H9 (cell line): ENCODE measurements around the gene ZNF664. TPM values are rescaled to one million over a fixed set of nuclear protein-coding genes. Genes with fewer than 3 reads are reported as not detected.

Experiments
- DNase-seq: peaks from one replicate; pipeline ENCODE4 v3.0.0-alpha.2; 2017
- H2AFZ ChIP-seq: one replicate; pipeline ENCODE4 v1.6.1; 2013; ENCODE audit warnings: mild to moderate bottlenecking, low read length, control low read depth, moderate library complexity
- H2AK5ac ChIP-seq: 2 replicates; pipeline ENCODE4 v1.6.1; 2013; ENCODE audit warnings: low read length, control low read depth, mixed read lengths; ENCODE audit not compliant: insufficient read length
- H2BK120ac ChIP-seq: one replicate; pipeline ENCODE4 v1.6.1; 2013; ENCODE audit warnings: low read depth, mild to moderate bottlenecking, low read length, control low read depth, inconsistent platforms; ENCODE audit not compliant: poor library complexity, severe bottlenecking
- H2BK12ac ChIP-seq: 2 replicates; pipeline ENCODE4 v1.6.1; 2013; ENCODE audit warnings: low read length, control low read depth, mixed read lengths, low read depth; ENCODE audit not compliant: insufficient read length
- H2BK15ac ChIP-seq: 2 replicates; pipeline ENCODE4 v1.6.1; 2013; ENCODE audit warnings: low read depth, low read length, control low read depth
- H2BK20ac ChIP-seq: one replicate; pipeline ENCODE4 v1.6.1; 2013; ENCODE audit warnings: low read depth, mild to moderate bottlenecking, low read length, control low read depth, inconsistent platforms; ENCODE audit not compliant: poor library complexity, severe bottlenecking
- H2BK5ac ChIP-seq: 2 replicates; pipeline ENCODE4 v1.6.1; 2013; ENCODE audit warnings: low read length, control low read depth, mixed read lengths; ENCODE audit not compliant: insufficient read length
- H3K14ac ChIP-seq: 2 replicates; pipeline ENCODE4 v1.6.1; 2013; ENCODE audit warnings: low read length, control low read depth; ENCODE audit not compliant: insufficient read depth
- H3K18ac ChIP-seq: 2 replicates; pipeline ENCODE4 v1.6.1; 2013; ENCODE audit warnings: low read depth, mild to moderate bottlenecking, mixed read lengths, low read length, control low read depth; ENCODE audit not compliant: insufficient read length
- H3K23ac ChIP-seq: 2 replicates; pipeline ENCODE4 v1.6.1; 2013; ENCODE audit warnings: low read length, control low read depth, mixed read lengths, low read depth; ENCODE audit not compliant: insufficient read length
- H3K23me2 ChIP-seq: 2 replicates; pipeline ENCODE4 v1.6.1; 2013; ENCODE audit warnings: low read depth, mild to moderate bottlenecking, mixed read lengths, low read length, control low read depth; ENCODE audit not compliant: insufficient read length, poor library complexity, severe bottlenecking
- H3K27ac ChIP-seq: 2 replicates; pipeline ENCODE4 v1.5.1; 2013; ENCODE audit warnings: low read length, control low read depth, mixed read lengths, low read depth; ENCODE audit not compliant: insufficient read length
- H3K27me3 ChIP-seq: 2 replicates; pipeline ENCODE4 v1.6.1; 2013; ENCODE audit warnings: low read length, control low read depth, inconsistent platforms; ENCODE audit not compliant: insufficient read depth
- H3K4ac ChIP-seq: 2 replicates; pipeline ENCODE4 v1.6.1; 2013; ENCODE audit warnings: low read depth, mild to moderate bottlenecking, control low read depth, inconsistent platforms, low read length, moderate library complexity
- H3K4me1 ChIP-seq: 2 replicates; pipeline ENCODE4 v1.6.1; 2013; ENCODE audit warnings: low read length, control low read depth, inconsistent platforms; ENCODE audit not compliant: insufficient read depth
- H3K4me2 ChIP-seq: 2 replicates; pipeline ENCODE4 v1.6.1; 2013; ENCODE audit warnings: low read length, control low read depth, mixed read lengths; ENCODE audit not compliant: insufficient read length, insufficient read depth
- H3K56ac ChIP-seq: 2 replicates; pipeline ENCODE4 v1.6.1; 2013; ENCODE audit warnings: low read depth, mild to moderate bottlenecking, mixed read lengths, low read length, control low read depth; ENCODE audit not compliant: insufficient read length
- H3K79me1 ChIP-seq: 2 replicates; pipeline ENCODE4 v1.6.1; 2013; ENCODE audit warnings: low read depth, mild to moderate bottlenecking, moderate library complexity, low read length, control low read depth, inconsistent platforms; ENCODE audit not compliant: insufficient read depth, poor library complexity, severe bottlenecking
- H3K79me2 ChIP-seq: 2 replicates; pipeline ENCODE4 v1.6.1; 2013; ENCODE audit warnings: low read length, control low read depth, inconsistent platforms; ENCODE audit not compliant: insufficient read depth
- H3K9ac ChIP-seq: 2 replicates; pipeline ENCODE4 v1.6.1; 2013; ENCODE audit warnings: low read length, control low read depth, mixed read lengths; ENCODE audit not compliant: insufficient read length; ENCODE audit errors: extremely low read depth
- H3K9me3 ChIP-seq: one replicate; pipeline ENCODE4 v1.6.1; 2013; ENCODE audit warnings: low read depth, low read length, inconsistent platforms; ENCODE audit not compliant: control insufficient read depth
- H3T11ph ChIP-seq: one replicate; pipeline ENCODE4 v1.6.1; 2013; ENCODE audit warnings: mild to moderate bottlenecking, low read length, control low read depth, inconsistent platforms
- H4K20me1 ChIP-seq: one replicate; pipeline ENCODE4 v1.6.1; 2013; ENCODE audit not compliant: control insufficient read depth, insufficient read length, insufficient read depth
- H4K5ac ChIP-seq: 2 replicates; pipeline ENCODE4 v1.6.1; 2013; ENCODE audit warnings: low read depth, mild to moderate bottlenecking, mixed read lengths, low read length, control low read depth; ENCODE audit not compliant: insufficient read length
- H4K8ac ChIP-seq: replicated peaks from 2 replicates; pipeline ENCODE4 v1.6.1; 2013; ENCODE audit warnings: low read length, control low read depth, mixed read lengths, low read depth; ENCODE audit not compliant: insufficient read length
- H4K91ac ChIP-seq: 2 replicates; pipeline ENCODE4 v1.6.1; 2013; ENCODE audit warnings: low read depth, mild to moderate bottlenecking, moderate library complexity, mixed read lengths, low read length, control low read depth; ENCODE audit not compliant: insufficient read length
- H3K27ac Mint-ChIP-seq, 3 experiments: 2 replicates in 2 of 3; 3 replicates in 1 of 3; pipeline ENCODE4 v1.8.0; 2020 to 2021; ENCODE audit warnings: mixed read lengths in 3 of 3, mild to moderate bottlenecking in 1 of 3, moderate library complexity in 1 of 3
- H3K27me3 Mint-ChIP-seq: 2 replicates; pipeline ENCODE4 v1.8.0; 2021; ENCODE audit warnings: low read depth, mild to moderate bottlenecking, moderate library complexity, mixed read lengths
- H3K36me3 Mint-ChIP-seq, 3 experiments: 2 replicates in 2 of 3; 3 replicates in 1 of 3; pipeline ENCODE4 v1.8.0; 2020 to 2021; ENCODE audit warnings: low read depth in 3 of 3, mixed read lengths in 3 of 3; ENCODE audit not compliant: insufficient read depth in 1 of 3
- H3K4me1 Mint-ChIP-seq, 2 experiments: 2 replicates each; pipeline ENCODE4 v1.8.0; 2020; ENCODE audit warnings: mixed read lengths in 2 of 2
- H3K4me3 Mint-ChIP-seq, 2 experiments: 2 replicates in 1 of 2; 3 replicates in 1 of 2; pipeline ENCODE4 v1.8.0; 2020 to 2021; ENCODE audit warnings: mild to moderate bottlenecking in 2 of 2, mixed read lengths in 2 of 2, moderate library complexity in 1 of 2
- H3K9me3 Mint-ChIP-seq, 2 experiments: 2 replicates in 1 of 2; 3 replicates in 1 of 2; pipeline ENCODE4 v1.8.0; 2020; ENCODE audit warnings: mild to moderate bottlenecking in 2 of 2, mixed read lengths in 2 of 2, moderate library complexity in 1 of 2
- CTCF ChIP-seq: fragments of 200-600 bp; sonication (generic); conservative IDR thresholded peaks from 3 replicates; pipeline ENCODE4 v1.8.0; 2021; ENCODE audit warnings: antibody characterized with exemption, mild to moderate bottlenecking
- WGBS: extraction: QIAGEN DNeasy Blood & Tissue Kit; methylation state at CpG from one replicate; pipeline ENCODE4 v1.1.7; 2013; ENCODE audit warnings: missing lambda C conversion rate, low lambda C conversion rate, mixed read lengths; ENCODE audit not compliant: insufficient read length; ENCODE audit errors: extremely low coverage; 5-methylcytosine and 5-hydroxymethylcytosine counted together
- total RNA-seq: library from RNA; stranded (reverse); gene quantifications from 2 replicates; pipeline ENCODE4 v1.2.1, GENCODE V29; 2021

ZNF664 gene
- total RNA-seq, 1 experiment from 2014 or later: 29.5 TPM

- peaks cover 100% of the 10 kb centered on the region for H3K27me3 Mint-ChIP-seq
- Histone ChIP-seq H3K4me2 (no peak overlapping the region), H2BK12ac (no peak overlapping the region), H3K27ac (no peak overlapping the region), H4K20me1 (no peaks in the 10 kb centered on the region), H3K27me3 (peaks cover 31% of the 10 kb centered on the region), H3K4me1 (no peaks in the 10 kb centered on the region), H3K23me2 (no peaks in the 10 kb centered on the region), H3K9me3 (no peaks in the 10 kb centered on the region), H3K14ac (no peak overlapping the region), H3K79me2 (no peaks in the 10 kb centered on the region), H2BK20ac (no peak overlapping the region), H3K56ac (no peak overlapping the region), H3K18ac (no peak overlapping the region), H4K5ac (no peak overlapping the region), H2BK5ac (no peak overlapping the region), H4K8ac (no peak overlapping the region), H2AFZ (no peak overlapping the region), H4K91ac (no peak overlapping the region), H3T11ph (no peak overlapping the region), H2BK15ac (no peak overlapping the region), H3K9ac (no peak overlapping the region), H3K23ac (no peak overlapping the region), H3K4ac (no peak overlapping the region), H2BK120ac (no peak overlapping the region), H2AK5ac (no peak overlapping the region), H3K79me1 (no peaks in the 10 kb centered on the region)
- H3K36me3 Mint-ChIP-seq: no peaks in the 10 kb centered on the region
- DNase-seq: no peak
- no peaks in the 10 kb centered on the region for H3K4me1 Mint-ChIP-seq
- H3K4me3 Mint-ChIP-seq: no peak overlapping the region
- H3K9me3 Mint-ChIP-seq: no peaks in the 10 kb centered on the region
- no peak for TF ChIP-seq CTCF
- H3K27ac Mint-ChIP-seq: no peak overlapping the region
- WGBS: no CpG with 5 or more reads among the region's 8 CpGs
Observed at GRCh38 chr12:123958462-123958861, 14.6 kb upstream of the ZNF664 start.
